GM12878 (cell line): ENCODE data around the gene CUL9. TPM values are rescaled to one million over a fixed set of nuclear protein-coding genes. Genes with fewer than 3 reads are reported as not detected.
A peak's percentile ranks its signal among the peaks of the same experiment; 100 is the strongest.

Experiments
- CBX5 ChIP-seq: sonication (generic); IDR thresholded peaks from 2 replicates; pipeline ENCODE4 v1.6.1; 2016; ENCODE audit warnings: low read depth, moderate library complexity, mild to moderate bottlenecking, inconsistent platforms
- IKZF2 ChIP-seq, 2 experiments: fragments of 450-650 bp; IDR thresholded peaks; 2 replicates each; pipeline ENCODE4 v1.6.1; 2017; ENCODE audit warnings: mild to moderate bottlenecking in 2 of 2, moderate library complexity in 2 of 2
- MTA2 ChIP-seq: fragments of 450-650 bp; IDR thresholded peaks from 2 replicates; pipeline ENCODE4 v1.6.1; 2016; ENCODE audit warnings: low read depth, mild to moderate bottlenecking, moderate library complexity
- MTA3 ChIP-seq: IDR thresholded peaks from 2 replicates; pipeline ENCODE4 v1.6.1; 2012; ENCODE audit warnings: low read length, inconsistent platforms, borderline replicate concordance
- MYB ChIP-seq: fragments of 150-350 bp; IDR thresholded peaks from 2 replicates; pipeline ENCODE4 v1.6.1; 2014; ENCODE audit warnings: mild to moderate bottlenecking, low read depth, low read length, borderline replicate concordance
- NR2C1 ChIP-seq: fragments of 450-650 bp; IDR thresholded peaks from 2 replicates; pipeline ENCODE4 v1.6.1; 2017; ENCODE audit warnings: antibody characterized with exemption, mild to moderate bottlenecking, moderate library complexity
- NR2C2 ChIP-seq: IDR thresholded peaks from 2 replicates; pipeline ENCODE4 v1.6.1; 2011; ENCODE audit warnings: borderline replicate concordance, low read depth; ENCODE audit not compliant: control insufficient read depth, insufficient read length
- PML ChIP-seq: IDR thresholded peaks from 2 replicates; pipeline ENCODE4 v1.6.1; 2012; ENCODE audit warnings: low read length, inconsistent platforms
- RAD21 ChIP-seq: IDR thresholded peaks from 2 replicates; pipeline ENCODE4 v1.6.1; 2011; ENCODE audit warnings: mild to moderate bottlenecking, low read depth, low read length, moderate library complexity; ENCODE audit not compliant: insufficient read depth
- RUNX3 ChIP-seq: IDR thresholded peaks from 2 replicates; pipeline ENCODE4 v1.6.1; 2012; ENCODE audit warnings: low read length, inconsistent platforms
- SIN3A ChIP-seq: IDR thresholded peaks from 2 replicates; pipeline ENCODE4 v1.6.1; 2012; ENCODE audit warnings: low read depth, low read length, improper control_type of control experiment
- SMAD5 ChIP-seq: IDR thresholded peaks from 2 replicates; pipeline ENCODE4 v1.6.1; 2016; ENCODE audit warnings: antibody characterized with exemption, low read depth
- SRF ChIP-seq, 2 experiments: IDR thresholded peaks; 2 replicates each; pipeline ENCODE4 v1.6.1; 2011; ENCODE audit warnings: low read depth in 2 of 2, low read length in 2 of 2, mild to moderate bottlenecking in 1 of 2, moderate library complexity in 1 of 2
- STAT1 ChIP-seq: fragments of 450-650 bp; conservative IDR thresholded peaks from 2 replicates; pipeline ENCODE4 v1.6.1; 2014; ENCODE audit warnings: antibody characterized with exemption, mild to moderate bottlenecking
- TARDBP ChIP-seq: IDR thresholded peaks from 2 replicates; pipeline ENCODE4 v1.6.1; 2016; ENCODE audit warnings: borderline replicate concordance
- WRNIP1 ChIP-seq: IDR thresholded peaks from 2 replicates; pipeline ENCODE4 v1.6.1; 2011; ENCODE audit warnings: low read depth, low read length, improper control_type of control experiment, borderline replicate concordance
- polyA plus RNA-seq, 11 experiments: library from polyadenylated mRNA; depleted of rRNA in 4 of 11; unstranded in 6 of 11; stranded (reverse) in 5 of 11; fragments of >200 nt; fragmentation: Nextera tagmentation in 4 of 11; fragmentation: Illumina TruSeq in 1 of 11; extraction: Ambion mirVana in 4 of 11; extraction: Trizol in 1 of 11; gene quantifications; 1 replicate in 1 of 11; 2 replicates in 10 of 11; pipeline versions ENCODE4 v1.2.1 to v1.2.3, GENCODE V29; 2011 to 2016; ENCODE audit warnings: inconsistent platforms in 2 of 11, missing spikeins in 2 of 11, low read depth in 1 of 11
- total RNA-seq, 4 experiments: library from RNA; depleted of rRNA in 3 of 4; stranded (reverse); fragments of >200 nt in 3 of 4; fragmentation: Illumina TruSeq in 1 of 4; extraction: Trizol in 1 of 4; gene quantifications; 2 replicates each; pipeline versions ENCODE4 v1.2.1 to v1.2.3, GENCODE V29; 2013 to 2021
- TF ChIP-seq, protein P1 (sequence below): fragments of 450-650 bp; IDR thresholded peaks from 2 replicates; pipeline ENCODE4 v1.6.1; 2018; ENCODE audit warnings: borderline replicate concordance, mild to moderate bottlenecking; ENCODE audit not compliant: partially characterized antibody
- TF ChIP-seq, protein P2 (sequence below): fragments of 450-650 bp; IDR thresholded peaks from 2 replicates; pipeline ENCODE4 v1.6.1; 2017; ENCODE audit warnings: mild to moderate bottlenecking, moderate library complexity
- TF ChIP-seq, protein P3 (sequence below): IDR thresholded peaks from 2 replicates; pipeline ENCODE4 v1.6.1; 2011; ENCODE audit warnings: borderline replicate concordance, low read depth, mild to moderate bottlenecking, moderate library complexity, mixed read lengths, low read length; ENCODE audit not compliant: insufficient read depth; ENCODE audit errors: extremely low read length

CUL9 gene
- total and polyA plus RNA-seq, 10 of the 15 experiments (the other 5 are each of a cell fraction or from before 2014, with no cell fraction given), result 1.2 to 48.3 (median 17.2) TPM

DNA sequence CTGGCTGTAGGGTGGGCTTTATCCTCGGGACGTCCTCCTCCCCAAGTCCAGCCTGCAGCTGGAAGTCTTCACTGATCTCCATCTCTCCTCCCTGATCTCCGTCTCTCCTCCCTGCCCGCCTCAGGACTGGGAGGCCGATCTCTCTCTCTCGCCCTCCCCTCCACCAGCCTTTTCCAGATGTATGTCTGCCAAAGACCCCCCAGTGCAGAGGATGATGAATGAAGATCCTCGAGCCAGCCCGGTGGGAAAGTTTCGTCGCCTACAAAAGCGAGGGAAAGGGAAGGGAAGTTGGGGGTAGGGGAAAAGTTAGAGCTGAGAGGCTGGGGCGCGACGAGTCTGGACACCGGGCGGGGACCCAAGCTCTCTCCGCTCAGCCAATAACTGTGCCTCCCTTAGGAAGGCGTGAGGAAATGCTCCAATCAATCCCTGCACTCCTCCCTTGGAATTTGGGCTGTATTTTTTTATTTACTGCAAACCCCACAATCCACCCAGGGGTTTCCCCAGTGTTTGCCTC is 11.5 kb upstream of the CUL9 start (continued):
- TF ChIP-seq RAD21, result no peak
- TF ChIP-seq SIN3A, result no peak
- no peak for TF ChIP-seq SRF (IDR thresholded peaks at IDR 0.05; ENCODE audit: low read depth in 2 of 2, low read length in 2 of 2)
- no peak for TF ChIP-seq STAT1
- peak; percentile 35 to 45; a peak in 2 of 4 replicates for TF ChIP-seq IKZF2 (IDR thresholded peaks at IDR 0.05)
- TF ChIP-seq CBX5, result no peak
- TF ChIP-seq, protein P1, sequence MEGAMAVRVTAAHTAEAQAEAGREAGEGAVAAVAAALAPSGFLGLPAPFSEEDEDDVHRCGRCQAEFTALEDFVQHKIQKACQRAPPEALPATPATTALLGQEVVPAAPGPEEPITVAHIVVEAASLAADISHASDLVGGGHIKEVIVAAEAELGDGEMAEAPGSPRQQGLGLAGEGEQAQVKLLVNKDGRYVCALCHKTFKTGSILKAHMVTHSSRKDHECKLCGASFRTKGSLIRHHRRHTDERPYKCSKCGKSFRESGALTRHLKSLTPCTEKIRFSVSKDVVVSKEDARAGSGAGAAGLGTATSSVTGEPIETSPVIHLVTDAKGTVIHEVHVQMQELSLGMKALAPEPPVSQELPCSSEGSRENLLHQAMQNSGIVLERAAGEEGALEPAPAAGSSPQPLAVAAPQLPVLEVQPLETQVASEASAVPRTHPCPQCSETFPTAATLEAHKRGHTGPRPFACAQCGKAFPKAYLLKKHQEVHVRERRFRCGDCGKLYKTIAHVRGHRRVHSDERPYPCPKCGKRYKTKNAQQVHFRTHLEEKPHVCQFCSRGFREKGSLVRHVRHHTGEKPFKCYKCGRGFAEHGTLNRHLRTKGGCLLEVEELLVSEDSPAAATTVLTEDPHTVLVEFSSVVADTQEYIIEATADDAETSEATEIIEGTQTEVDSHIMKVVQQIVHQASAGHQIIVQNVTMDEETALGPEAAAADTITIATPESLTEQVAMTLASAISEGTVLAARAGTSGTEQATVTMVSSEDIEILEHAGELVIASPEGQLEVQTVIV, result no peak
- TF ChIP-seq, protein P2, sequence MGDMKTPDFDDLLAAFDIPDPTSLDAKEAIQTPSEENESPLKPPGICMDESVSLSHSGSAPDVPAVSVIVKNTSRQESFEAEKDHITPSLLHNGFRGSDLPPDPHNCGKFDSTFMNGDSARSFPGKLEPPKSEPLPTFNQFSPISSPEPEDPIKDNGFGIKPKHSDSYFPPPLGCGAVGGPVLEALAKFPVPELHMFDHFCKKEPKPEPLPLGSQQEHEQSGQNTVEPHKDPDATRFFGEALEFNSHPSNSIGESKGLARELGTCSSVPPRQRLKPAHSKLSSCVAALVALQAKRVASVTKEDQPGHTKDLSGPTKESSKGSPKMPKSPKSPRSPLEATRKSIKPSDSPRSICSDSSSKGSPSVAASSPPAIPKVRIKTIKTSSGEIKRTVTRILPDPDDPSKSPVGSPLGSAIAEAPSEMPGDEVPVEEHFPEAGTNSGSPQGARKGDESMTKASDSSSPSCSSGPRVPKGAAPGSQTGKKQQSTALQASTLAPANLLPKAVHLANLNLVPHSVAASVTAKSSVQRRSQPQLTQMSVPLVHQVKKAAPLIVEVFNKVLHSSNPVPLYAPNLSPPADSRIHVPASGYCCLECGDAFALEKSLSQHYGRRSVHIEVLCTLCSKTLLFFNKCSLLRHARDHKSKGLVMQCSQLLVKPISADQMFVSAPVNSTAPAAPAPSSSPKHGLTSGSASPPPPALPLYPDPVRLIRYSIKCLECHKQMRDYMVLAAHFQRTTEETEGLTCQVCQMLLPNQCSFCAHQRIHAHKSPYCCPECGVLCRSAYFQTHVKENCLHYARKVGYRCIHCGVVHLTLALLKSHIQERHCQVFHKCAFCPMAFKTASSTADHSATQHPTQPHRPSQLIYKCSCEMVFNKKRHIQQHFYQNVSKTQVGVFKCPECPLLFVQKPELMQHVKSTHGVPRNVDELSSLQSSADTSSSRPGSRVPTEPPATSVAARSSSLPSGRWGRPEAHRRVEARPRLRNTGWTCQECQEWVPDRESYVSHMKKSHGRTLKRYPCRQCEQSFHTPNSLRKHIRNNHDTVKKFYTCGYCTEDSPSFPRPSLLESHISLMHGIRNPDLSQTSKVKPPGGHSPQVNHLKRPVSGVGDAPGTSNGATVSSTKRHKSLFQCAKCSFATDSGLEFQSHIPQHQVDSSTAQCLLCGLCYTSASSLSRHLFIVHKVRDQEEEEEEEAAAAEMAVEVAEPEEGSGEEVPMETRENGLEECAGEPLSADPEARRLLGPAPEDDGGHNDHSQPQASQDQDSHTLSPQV, result no peak
- TF ChIP-seq TARDBP, result no peak
- no peak; the same call in 1 of the 2 replicates for TF ChIP-seq MTA3
- TF ChIP-seq, protein P3, sequence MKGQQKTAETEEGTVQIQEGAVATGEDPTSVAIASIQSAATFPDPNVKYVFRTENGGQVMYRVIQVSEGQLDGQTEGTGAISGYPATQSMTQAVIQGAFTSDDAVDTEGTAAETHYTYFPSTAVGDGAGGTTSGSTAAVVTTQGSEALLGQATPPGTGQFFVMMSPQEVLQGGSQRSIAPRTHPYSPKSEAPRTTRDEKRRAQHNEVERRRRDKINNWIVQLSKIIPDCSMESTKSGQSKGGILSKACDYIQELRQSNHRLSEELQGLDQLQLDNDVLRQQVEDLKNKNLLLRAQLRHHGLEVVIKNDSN, result no peak
- TF ChIP-seq NR2C2, result no peak
- TF ChIP-seq NR2C1, result no peak
- no peak for TF ChIP-seq WRNIP1
- 0 out of 2 replicates have a peak, but pooled peaks have one; percentile 14 for TF ChIP-seq MTA2
- TF ChIP-seq PML, result no peak
- TF ChIP-seq SMAD5, result no peak
- TF ChIP-seq MYB, result no peak
- TF ChIP-seq RUNX3, result no peak
